ENCODE measurements around the gene ANKDD1B. TPM values are rescaled to one million over a fixed set of nuclear protein-coding genes. Genes with fewer than 3 reads are reported as not detected.

Gene ANKDD1B
- total and polyA plus RNA-seq, 9 of the 15 experiments (the other 6 are each of a cell fraction or from before 2014, with no cell fraction given), result 0.04 to 0.29 (median 0.18) TPM; not detected in 1

- H2AFZ ChIP-seq (ENCODE audit: low read depth, low read length), result no peak overlapping the region
- no peak overlapping the region for H3K27ac ChIP-seq (ENCODE audit: extremely low read depth, low read depth, low read length)
- no peak overlapping the region for H3K9ac ChIP-seq (ENCODE audit: insufficient read depth in 1 of 2, low read depth in 2 of 2, low read length in 2 of 2)
- H3K4me2 ChIP-seq (ENCODE audit: insufficient read depth, low read length), result no peak overlapping the region
- ATAC-seq, result no peak
- no peaks in the 10 kb centered on the region for H3K79me2 ChIP-seq (ENCODE audit: control insufficient read depth, insufficient read depth, low read length)
- no peaks in the 10 kb centered on the region for H3K9me3 ChIP-seq (replicated peaks; ENCODE audit: control insufficient read depth, insufficient read depth, low read depth, low read length)
- H3K4me1 ChIP-seq (replicated peaks in 1 of 2; ENCODE audit: control insufficient read depth in 2 of 2, insufficient read depth in 2 of 2, low read length in 2 of 2), result peaks cover 3 to 4% of the 10 kb centered on the region in 2 experiments; a peak in 3 of 5 replicates
- no peak overlapping the region for H3K4me3 ChIP-seq
- no peak for DNase-seq (ENCODE audit: extremely low read depth in 1 of 4, low spot score in 3 of 4)
- WGBS (ENCODE audit: insufficient coverage, low coverage, missing lambda C conversion rate), result 61% methylated on average over 3 of the region's 3 CpGs
- in situ Hi-C loops (cut with MboI) (no loop called here), intact Hi-C loops (cut with micrococcal nuclease) (loop anchor here (10.0 kb wide), 2 partner anchors 295 to 425 kb away; partner anchors contain the start of gene ANKRD31)
- TF ChIP-seq HEY1 (CRISPR knock-in tag; IDR thresholded peaks at IDR 0.05; ENCODE audit: borderline replicate concordance) (no peak), ARNT (IDR thresholded peaks at IDR 0.05) (no peak), CTBP1 (IDR thresholded peaks at IDR 0.05; ENCODE audit: borderline replicate concordance) (no peak), MAFK (IDR thresholded peaks at IDR 0.05; ENCODE audit: low read length) (no peak), PHF20 (IDR thresholded peaks at IDR 0.05; ENCODE audit: partially characterized antibody) (no peak), ZNF77 (CRISPR knock-in tag; IDR thresholded peaks at IDR 0.05) (no peak)
- FAIRE-seq, result no peak
- no peaks in the 10 kb centered on the region for H3K36me3 ChIP-seq (ENCODE audit: control insufficient read depth, insufficient read depth, low read length)
- no TSS peak for BruUV-seq (replicated peaks)
- ChIA-PET CTCF (ENCODE audit: low intra/inter-chr PET ratio) (no interaction called here), POLR2A (interaction anchor here (0.8 kb wide), 1 partner anchor 51 kb away, joined by 3 read pairs; no protein-coding TSS in a partner anchor)
- H3K27me3 ChIP-seq (ENCODE audit: control insufficient read depth in 2 of 2, insufficient read depth in 2 of 2, low read length in 2 of 2), result no peaks in the 10 kb centered on the region
- no peaks in the 10 kb centered on the region for H4K20me1 ChIP-seq (replicated peaks; ENCODE audit: control insufficient read depth, insufficient read depth, low read length)
- H3K9me1 ChIP-seq (ENCODE audit: control insufficient read depth, insufficient read depth, low read length), result no peaks in the 10 kb centered on the region
Measured at GRCh38 chr5:75659791-75660450, 48.7 kb downstream of the ANKDD1B start.

Data from K562 (cell line).